GM12892 (cell line): ENCODE measurements around the gene MTMR2.
"Not testable (repeated sequence)": the region's sequence is repeated elsewhere in the genome, so short reads cannot be mapped to it uniquely, and the experiment has no call there.

Experiments
- DNase-seq: peaks from one replicate; pipeline ENCODE4 v3.0.0; 2011; ENCODE audit not compliant: insufficient read length
- FAIRE-seq: peaks from 2 replicates; lab custom pipeline; 2011; peaks lifted over from hg19 to GRCh38; lab: Jason Lieb, UNC
- POLR2A ChIP-seq: IDR thresholded peaks from 2 replicates; pipeline ENCODE4 v1.6.1; 2011; ENCODE audit warnings: low read depth, low read length, control low read depth
- POLR2AphosphoS5 ChIP-seq: IDR thresholded peaks from 2 replicates; pipeline ENCODE4 v1.6.1; 2011; ENCODE audit warnings: low read depth, low read length, control low read depth
- TAF1 ChIP-seq: IDR thresholded peaks from 2 replicates; pipeline ENCODE4 v1.6.1; 2011; ENCODE audit warnings: low read depth, mild to moderate bottlenecking, control low read depth, low read length, borderline replicate concordance

MTMR2 gene

GRCh38 chr11:95895815-95896214 is 28.1 kb downstream of the MTMR2 start:
- DNase-seq (no peak), FAIRE-seq (no peak)

DNA sequence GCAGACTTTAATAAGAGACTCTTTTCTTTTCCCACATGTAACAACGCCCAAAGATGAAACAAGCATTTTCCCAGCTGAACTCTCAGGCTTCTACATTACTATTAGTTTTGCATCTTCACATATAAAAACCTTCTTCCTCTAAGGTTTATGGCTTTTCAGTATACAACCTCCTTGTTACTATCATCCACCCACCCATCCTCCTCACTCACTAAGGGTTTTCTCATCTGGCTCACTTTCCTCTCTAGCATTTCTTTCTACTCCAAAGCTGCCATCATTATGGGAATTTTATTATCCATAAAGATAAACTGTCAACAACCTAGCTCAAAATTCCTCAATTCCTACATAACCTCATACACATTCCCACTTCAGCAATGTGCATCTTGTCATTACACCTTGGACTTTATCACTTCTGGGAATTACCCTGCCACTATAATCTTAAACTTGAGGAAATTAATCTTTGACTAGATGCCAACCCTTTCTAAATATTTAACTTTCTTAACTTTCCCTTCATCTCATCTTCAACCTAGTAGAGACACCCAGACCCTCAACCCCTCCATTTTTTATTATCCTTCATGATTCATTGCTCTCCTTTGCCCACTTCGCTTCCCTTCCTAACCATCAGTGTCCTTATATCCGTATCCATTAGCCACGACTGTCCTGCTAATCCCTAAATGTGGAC is 30.9 kb downstream of the MTMR2 start:
- TF ChIP-seq POLR2AphosphoS5 (no peak), POLR2A (no peak), TAF1 (no peak)
- FAIRE-seq = no peak
- no peak for DNase-seq

More at GRCh38 chr11:95895815-95896214, 28.1 kb downstream of the MTMR2 start:
- no peak for TF ChIP-seq TAF1
- no peak for TF ChIP-seq POLR2A
- no peak for TF ChIP-seq POLR2AphosphoS5

GRCh38 chr11:95892492-95892891 is 31.4 kb downstream of the MTMR2 start:
- no peak for TF ChIP-seq POLR2AphosphoS5
- no peak for TF ChIP-seq TAF1
- TF ChIP-seq POLR2A = no peak
- no peak for FAIRE-seq
- no peak for DNase-seq

- DNase-seq (no peak), FAIRE-seq (no peak)
- no peak for TF ChIP-seq POLR2A
- TF ChIP-seq TAF1 = no peak
- no peak for TF ChIP-seq POLR2AphosphoS5
Observed at GRCh38 chr11:95891423-95892170, 32.3 kb downstream of the MTMR2 start.

DNA sequence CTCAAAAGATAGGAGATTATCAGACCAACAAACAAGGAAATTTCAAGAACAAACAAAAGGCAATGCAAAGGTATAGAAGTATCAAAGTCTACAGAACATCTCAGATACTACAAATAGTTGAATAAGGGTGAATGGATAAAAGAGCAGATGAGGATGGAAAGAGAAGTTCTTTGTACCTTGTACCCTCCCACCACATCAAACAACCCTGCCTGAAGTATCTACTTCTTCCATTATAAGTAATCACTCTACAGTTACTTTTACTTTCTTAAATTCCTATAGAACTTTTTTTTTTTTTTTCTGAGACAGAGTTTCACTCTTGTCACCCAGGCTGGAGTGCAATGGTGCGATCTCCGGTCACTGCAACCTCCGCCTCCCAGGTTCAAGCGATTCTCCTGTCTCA is 35.1 kb downstream of the MTMR2 start:
- FAIRE-seq = no peak
- no peak for DNase-seq
- TF ChIP-seq POLR2AphosphoS5 (no peak), POLR2A (no peak), TAF1 (no peak)

- TF ChIP-seq POLR2AphosphoS5 = no peak
- TF ChIP-seq TAF1 = no peak
- TF ChIP-seq POLR2A = no peak
- FAIRE-seq (peak; percentile 38), DNase-seq (no peak)
Observed at GRCh38 chr11:95888439-95888838, 35.5 kb downstream of the MTMR2 start.

- FAIRE-seq (no peak), DNase-seq (no peak)
- TF ChIP-seq POLR2A = no peak
- TF ChIP-seq POLR2AphosphoS5 = no peak
- TF ChIP-seq TAF1 = no peak
Observed at GRCh38 chr11:95886462-95886861, 37.4 kb downstream of the MTMR2 start.

GRCh38 chr11:95884802-95885201 is 39.1 kb downstream of the MTMR2 start:
- FAIRE-seq (no peak), DNase-seq (no peak)
- TF ChIP-seq POLR2AphosphoS5 = no peak
- TF ChIP-seq TAF1 = no peak
- no peak for TF ChIP-seq POLR2A

DNA sequence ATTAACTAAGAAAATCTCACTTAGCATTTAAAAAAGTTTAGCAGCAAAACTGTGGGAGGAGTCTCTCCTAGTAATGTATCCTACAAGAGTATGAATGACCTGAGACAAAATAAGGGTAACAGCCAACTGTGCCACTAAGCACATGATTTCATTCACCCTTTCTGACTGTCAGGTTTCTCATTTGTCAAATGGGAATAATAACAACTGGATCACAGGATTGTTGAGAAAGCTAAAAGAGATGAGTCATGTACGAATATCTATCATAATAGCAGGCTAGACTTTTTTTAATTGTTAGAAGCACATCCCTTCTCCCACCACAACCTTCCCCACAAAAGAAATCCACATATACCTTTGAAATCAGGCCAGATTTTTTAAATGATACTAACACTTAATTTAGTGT is 39.5 kb downstream of the MTMR2 start:
- no peak for TF ChIP-seq TAF1
- no peak for TF ChIP-seq POLR2AphosphoS5
- TF ChIP-seq POLR2A = no peak
- DNase-seq (no peak), FAIRE-seq (peak; percentile 36)

DNA sequence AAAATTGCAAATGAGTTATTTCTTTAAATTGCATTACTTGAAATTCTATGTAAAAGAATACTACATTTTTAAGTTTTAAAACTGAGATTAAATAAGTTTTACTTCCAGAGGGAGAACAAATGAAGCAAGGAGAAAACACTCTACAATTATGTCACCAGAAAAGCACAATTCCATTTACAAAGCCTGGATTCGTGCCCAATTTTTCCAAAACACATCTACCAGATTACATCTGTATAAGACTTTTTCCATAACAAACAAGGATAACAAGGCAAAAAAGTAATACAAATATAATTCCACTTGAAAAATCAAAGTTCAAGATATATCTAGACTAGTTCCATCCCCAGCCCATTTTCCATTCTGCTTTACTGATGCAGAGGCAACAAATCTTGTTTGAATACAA is 40.5 kb downstream of the MTMR2 start:
- TF ChIP-seq TAF1 (no peak), POLR2A (no peak), POLR2AphosphoS5 (no peak)
- FAIRE-seq = no peak
- no peak for DNase-seq

DNA sequence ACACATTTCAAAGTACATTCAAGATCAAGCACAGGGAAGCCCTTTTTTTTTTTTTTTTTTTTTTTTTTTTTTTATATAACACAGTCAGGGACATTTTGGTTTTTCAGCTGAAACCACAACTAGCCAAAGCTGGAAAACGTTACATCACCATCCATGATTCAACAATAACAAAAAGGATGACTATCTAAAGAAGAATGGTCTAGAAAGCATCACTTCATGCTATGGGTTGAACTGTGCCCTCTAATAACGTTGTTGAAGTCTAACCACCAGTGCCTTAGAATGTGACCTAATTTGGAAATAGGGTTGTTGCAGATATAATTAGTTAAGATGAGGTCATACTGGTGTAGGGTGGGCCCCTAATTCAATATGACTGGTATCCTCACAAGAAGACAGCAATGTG is 46.6 kb downstream of the MTMR2 start:
- DNase-seq (no peak), FAIRE-seq (no peak)
- TF ChIP-seq TAF1 (no peak), POLR2AphosphoS5 (no peak), POLR2A (no peak)

DNA sequence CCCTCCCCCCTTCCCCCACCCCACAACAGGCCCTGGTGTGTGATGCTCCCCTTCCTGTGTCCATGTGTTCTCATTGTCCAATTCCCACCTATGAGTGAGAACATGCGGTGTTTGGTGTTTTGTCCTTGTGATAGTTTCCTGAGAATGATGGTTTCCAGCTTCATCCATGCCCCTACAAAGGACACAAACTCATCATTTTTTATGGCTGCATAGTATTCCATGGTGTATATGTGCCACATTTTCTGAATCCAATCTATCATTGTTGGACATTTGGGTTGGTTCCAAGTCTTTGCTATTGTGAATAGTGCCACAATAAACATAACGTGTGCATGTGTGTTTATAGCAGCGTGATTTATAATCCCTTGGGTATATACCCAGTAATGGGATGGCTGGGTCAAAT is 53.0 kb downstream of the MTMR2 start:
- not testable (repeated sequence) for FAIRE-seq, DNase-seq
